Measurements from ENCODE around the gene C2CD2L. TPM values are rescaled to one million over a fixed set of nuclear protein-coding genes. Genes with fewer than 3 reads are reported as not detected.

The C2CD2L gene
- total and polyA plus RNA-seq, 2 of the 13 experiments (the other 11 are each of a cell fraction or from before 2014, with no cell fraction given) = 3.7 to 5.5 TPM

DNA sequence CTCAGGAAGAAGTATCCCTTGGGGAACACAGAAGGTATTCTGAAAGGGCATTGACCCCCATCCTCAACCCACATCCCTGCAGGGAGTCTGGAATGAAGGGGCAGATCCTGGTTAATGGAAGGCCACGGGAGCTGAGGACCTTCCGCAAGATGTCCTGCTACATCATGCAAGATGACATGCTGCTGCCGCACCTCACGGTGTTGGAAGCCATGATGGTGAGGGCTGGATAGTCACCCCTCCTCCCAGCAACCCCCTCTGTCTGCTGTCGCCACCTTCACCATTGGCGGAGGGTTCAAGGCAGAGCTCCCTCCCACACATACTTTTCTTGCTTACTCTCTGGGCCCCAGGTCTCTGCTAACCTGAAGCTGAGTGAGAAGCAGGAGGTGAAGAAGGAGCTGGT is 47.0 kb downstream of the C2CD2L start:
- intact Hi-C loops (cut with micrococcal nuclease; ENCODE audit: unreplicated experiment) = no loop called here

DNA sequence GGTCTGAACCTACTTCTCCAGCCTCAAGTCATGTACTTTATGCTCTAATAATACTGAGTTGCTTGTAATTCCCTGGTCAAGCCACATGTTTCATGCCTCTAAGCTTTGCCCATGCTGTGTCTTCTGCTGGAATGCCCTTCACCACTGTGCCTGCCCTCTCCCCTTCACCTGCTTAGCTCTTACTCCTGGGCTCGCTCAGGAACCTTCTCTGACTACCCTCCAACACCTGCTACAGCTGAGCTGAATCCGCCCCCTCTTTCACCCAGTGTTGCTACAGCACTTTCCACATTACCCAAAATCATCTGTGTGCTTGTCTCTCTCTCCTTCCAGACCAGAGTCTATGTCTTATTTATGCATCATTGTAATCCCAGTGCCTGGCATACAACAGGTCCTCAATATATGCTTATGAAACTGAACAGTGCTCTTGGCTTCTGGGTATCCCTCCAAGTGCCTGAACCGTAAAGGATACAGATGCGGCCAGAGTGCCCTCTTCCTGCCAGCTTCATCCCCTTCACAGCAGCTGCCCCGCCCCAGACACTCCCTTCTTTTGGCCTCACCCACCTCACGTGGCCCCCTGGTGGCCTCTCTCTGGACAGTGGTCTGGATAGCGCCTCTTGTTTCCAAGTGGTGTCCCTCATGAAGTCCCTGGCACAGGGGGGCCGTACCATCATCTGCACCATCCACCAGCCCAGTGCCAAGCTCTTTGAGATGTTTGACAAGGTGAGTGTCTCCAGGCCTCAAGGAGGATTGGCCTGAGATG is 48.8 kb downstream of the C2CD2L start:
- peak; percentile 89 for ATAC-seq
- intact Hi-C loops (cut with micrococcal nuclease; ENCODE audit: unreplicated experiment) (loop anchor here (2.0 kb wide), 1 partner anchor 53 kb away; no protein-coding TSS in a partner anchor), in situ Hi-C loops (cut with HindIII; ENCODE audit: extremely low pct_ligation_motif_present, low pct_unique_long_range_greater_than_20kb) (no loop called here)
- TF ChIP-seq ZNF136 (CRISPR knock-in tag; IDR thresholded peaks at IDR 0.05; ENCODE audit: low read depth) (no peak), ZNF282 (IDR thresholded peaks at IDR 0.05; ENCODE audit: partially characterized antibody) (no peak), CBX2 (IDR thresholded peaks at IDR 0.05; ENCODE audit: low read depth, low read length) (no peak), CBX2 (CRISPR knock-in tag; IDR thresholded peaks at IDR 0.05; ENCODE audit: low read depth) (no peak), SIX4 (CRISPR knock-in tag; IDR thresholded peaks at IDR 0.05) (no peak), ZNF484 (CRISPR knock-in tag; IDR thresholded peaks at IDR 0.05; ENCODE audit: borderline replicate concordance, low read depth) (no peak), SMC3 (IDR thresholded peaks at IDR 0.05; ENCODE audit: low read length) (peak; percentile 20; the same call in 1 of the 2 replicates), ZNF138 (CRISPR knock-in tag; IDR thresholded peaks at IDR 0.05; ENCODE audit: low read depth) (no peak), ZNF44 (CRISPR knock-in tag; IDR thresholded peaks at IDR 0.05) (no peak), STAG1 (CRISPR knock-in tag; IDR thresholded peaks at IDR 0.05) (peak; percentile 41; the same call in 1 of the 2 replicates), CBX5 (CRISPR knock-in tag; IDR thresholded peaks at IDR 0.05; ENCODE audit: borderline replicate concordance) (0 out of 2 replicates have a peak, but pooled peaks have one; percentile 19)
- TF ChIP-seq, protein P1, sequence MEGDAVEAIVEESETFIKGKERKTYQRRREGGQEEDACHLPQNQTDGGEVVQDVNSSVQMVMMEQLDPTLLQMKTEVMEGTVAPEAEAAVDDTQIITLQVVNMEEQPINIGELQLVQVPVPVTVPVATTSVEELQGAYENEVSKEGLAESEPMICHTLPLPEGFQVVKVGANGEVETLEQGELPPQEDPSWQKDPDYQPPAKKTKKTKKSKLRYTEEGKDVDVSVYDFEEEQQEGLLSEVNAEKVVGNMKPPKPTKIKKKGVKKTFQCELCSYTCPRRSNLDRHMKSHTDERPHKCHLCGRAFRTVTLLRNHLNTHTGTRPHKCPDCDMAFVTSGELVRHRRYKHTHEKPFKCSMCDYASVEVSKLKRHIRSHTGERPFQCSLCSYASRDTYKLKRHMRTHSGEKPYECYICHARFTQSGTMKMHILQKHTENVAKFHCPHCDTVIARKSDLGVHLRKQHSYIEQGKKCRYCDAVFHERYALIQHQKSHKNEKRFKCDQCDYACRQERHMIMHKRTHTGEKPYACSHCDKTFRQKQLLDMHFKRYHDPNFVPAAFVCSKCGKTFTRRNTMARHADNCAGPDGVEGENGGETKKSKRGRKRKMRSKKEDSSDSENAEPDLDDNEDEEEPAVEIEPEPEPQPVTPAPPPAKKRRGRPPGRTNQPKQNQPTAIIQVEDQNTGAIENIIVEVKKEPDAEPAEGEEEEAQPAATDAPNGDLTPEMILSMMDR (CRISPR knock-in tag; IDR thresholded peaks at IDR 0.05) = peak; percentile 64
- TF ChIP-seq, protein P2, sequence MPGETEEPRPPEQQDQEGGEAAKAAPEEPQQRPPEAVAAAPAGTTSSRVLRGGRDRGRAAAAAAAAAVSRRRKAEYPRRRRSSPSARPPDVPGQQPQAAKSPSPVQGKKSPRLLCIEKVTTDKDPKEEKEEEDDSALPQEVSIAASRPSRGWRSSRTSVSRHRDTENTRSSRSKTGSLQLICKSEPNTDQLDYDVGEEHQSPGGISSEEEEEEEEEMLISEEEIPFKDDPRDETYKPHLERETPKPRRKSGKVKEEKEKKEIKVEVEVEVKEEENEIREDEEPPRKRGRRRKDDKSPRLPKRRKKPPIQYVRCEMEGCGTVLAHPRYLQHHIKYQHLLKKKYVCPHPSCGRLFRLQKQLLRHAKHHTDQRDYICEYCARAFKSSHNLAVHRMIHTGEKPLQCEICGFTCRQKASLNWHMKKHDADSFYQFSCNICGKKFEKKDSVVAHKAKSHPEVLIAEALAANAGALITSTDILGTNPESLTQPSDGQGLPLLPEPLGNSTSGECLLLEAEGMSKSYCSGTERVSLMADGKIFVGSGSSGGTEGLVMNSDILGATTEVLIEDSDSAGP (CRISPR knock-in tag; IDR thresholded peaks at IDR 0.05; ENCODE audit: borderline replicate concordance) = peak; percentile 16; the same call in 1 of the 2 replicates

More for the DNA sequence above, 47.0 kb downstream of the C2CD2L start:
- H3K4me1 ChIP-seq (ENCODE audit: insufficient read depth, low read length) = 0 out of 2 replicates have a peak, but pooled peaks cover 4% of the 10 kb centered on the region
- in situ Hi-C loops (cut with HindIII; ENCODE audit: extremely low pct_ligation_motif_present, low pct_unique_long_range_greater_than_20kb) = no loop called here
- peaks cover 15 to 70% of the 10 kb centered on the region in 2 experiments; a peak in 4 of 5 replicates for H3K27me3 ChIP-seq (ENCODE audit: control insufficient read depth in 1 of 2, insufficient read depth in 2 of 2, low read length in 2 of 2)
- WGBS (ENCODE audit: low lambda C conversion rate) = 60% methylated on average over 6 of the region's 6 CpGs
- H3K4me3 ChIP-seq (replicated peaks in 1 of 3; ENCODE audit: insufficient read depth in 1 of 3, low read depth in 2 of 3, low read length in 3 of 3) = no peak overlapping the region
- no peaks in the 10 kb centered on the region for H3K36me3 ChIP-seq (replicated peaks in 1 of 2; ENCODE audit: control insufficient read depth in 1 of 2, insufficient read depth in 2 of 2, low read length in 2 of 2)
- no peak overlapping the region for H3K27ac ChIP-seq (ENCODE audit: extremely low read length, insufficient read depth, low read length)
- H3K9ac ChIP-seq (ENCODE audit: insufficient read depth, low read depth, low read length) = no peak overlapping the region
- CTCF ChIA-PET (ENCODE audit: low intra/inter-chr PET ratio, low total read pairs) = no interaction called here
- no peaks in the 10 kb centered on the region for H3K79me2 ChIP-seq (ENCODE audit: insufficient read depth, low read length)
- no peaks in the 10 kb centered on the region for H4K20me1 ChIP-seq (ENCODE audit: insufficient read depth, low read length)
- no TSS peak for BruUV-seq (replicated peaks)
- DNase-seq (ENCODE audit: low spot score) (no peak), ATAC-seq (no peak), FAIRE-seq (no peak)
- no peak for TF ChIP-seq TRIM24 (CRISPR knock-in tag; IDR thresholded peaks at IDR 0.05)
- no peak for TF ChIP-seq ZSCAN9 (CRISPR knock-in tag; IDR thresholded peaks at IDR 0.05; ENCODE audit: borderline replicate concordance)
- TF ChIP-seq RAD51 (IDR thresholded peaks at IDR 0.05; ENCODE audit: borderline replicate concordance) = no peak
- POLR2A ChIA-PET = interaction anchor here (1.6 kb wide), 1 partner anchor 15 kb away, joined by 4 read pairs; the partner anchor contains the start of gene NLRX1
- no peaks in the 10 kb centered on the region for H3K9me3 ChIP-seq (ENCODE audit: low read length)
- no peak overlapping the region for H2AFZ ChIP-seq (ENCODE audit: low read length)
- no peak overlapping the region for H3K4me2 ChIP-seq (ENCODE audit: low read depth, low read length)

More for the DNA sequence above, 48.8 kb downstream of the C2CD2L start:
- no peaks in the 10 kb centered on the region for H4K20me1 ChIP-seq (ENCODE audit: insufficient read depth, low read length)
- WGBS (ENCODE audit: low lambda C conversion rate) = 6% methylated on average over 8 of the region's 8 CpGs
- no peaks in the 10 kb centered on the region for H3K79me2 ChIP-seq (ENCODE audit: insufficient read depth, low read length)
- no peak overlapping the region for H2AFZ ChIP-seq (ENCODE audit: low read length)
- no peak for FAIRE-seq
- H3K9ac ChIP-seq (ENCODE audit: insufficient read depth, low read depth, low read length) = no peak overlapping the region
- H3K4me3 ChIP-seq (replicated peaks in 1 of 3; ENCODE audit: insufficient read depth in 1 of 3, low read depth in 2 of 3, low read length in 3 of 3) = no peak overlapping the region
- peak; percentile 57 for DNase-seq (ENCODE audit: low spot score)
- no TSS peak for BruUV-seq (replicated peaks)
- POLR2A ChIA-PET = interaction anchor here (1.6 to 2.0 kb wide), 2 partner anchors 34 to 61 kb away, joined by 5 to 6 read pairs; partner anchors contain the start of gene HINFP
- H3K27me3 ChIP-seq (ENCODE audit: control insufficient read depth in 1 of 2, insufficient read depth in 2 of 2, low read length in 2 of 2) = peaks cover 12 to 69% of the 10 kb centered on the region in 2 experiments
- no peaks in the 10 kb centered on the region for H3K9me3 ChIP-seq (ENCODE audit: low read length)
- H3K36me3 ChIP-seq (replicated peaks in 1 of 2; ENCODE audit: control insufficient read depth in 1 of 2, insufficient read depth in 2 of 2, low read length in 2 of 2) = no peaks in the 10 kb centered on the region
- CTCF ChIA-PET (ENCODE audit: low intra/inter-chr PET ratio, low total read pairs) = interaction anchor here (1.1 to 1.8 kb wide), 3 partner anchors 11 to 60 kb away, joined by 3 to 4 read pairs (median 3); a partner anchor contains a TSS
- H3K4me1 ChIP-seq (ENCODE audit: insufficient read depth, low read length) = 0 out of 2 replicates have a peak, but pooled peaks cover 4% of the 10 kb centered on the region
- no peak overlapping the region for H3K27ac ChIP-seq (ENCODE audit: extremely low read length, insufficient read depth, low read length)
- H3K4me2 ChIP-seq (ENCODE audit: low read depth, low read length) = no peak overlapping the region

Measured in HepG2 (cell line).